GM12875 (cell line): Measurements from ENCODE around the gene POLR2H.

Source experiments
- H3K4me3 ChIP-seq: one replicate; pipeline ENCODE4 v1.5.1; 2011; ENCODE audit warnings: low read depth, low read length, control low read depth
- CTCF ChIP-seq: IDR thresholded peaks from 2 replicates; pipeline ENCODE4 v1.5.1; 2011; ENCODE audit warnings: low read depth, mild to moderate bottlenecking, control low read depth, inconsistent platforms, low read length, moderate library complexity, borderline replicate concordance; ENCODE audit not compliant: insufficient read depth

Gene POLR2H

GRCh38 chr3:184366619-184367289 is 5.2 kb downstream of the POLR2H start:
- H3K4me3 ChIP-seq, result no peak overlapping the region
- TF ChIP-seq CTCF, result no peak

DNA sequence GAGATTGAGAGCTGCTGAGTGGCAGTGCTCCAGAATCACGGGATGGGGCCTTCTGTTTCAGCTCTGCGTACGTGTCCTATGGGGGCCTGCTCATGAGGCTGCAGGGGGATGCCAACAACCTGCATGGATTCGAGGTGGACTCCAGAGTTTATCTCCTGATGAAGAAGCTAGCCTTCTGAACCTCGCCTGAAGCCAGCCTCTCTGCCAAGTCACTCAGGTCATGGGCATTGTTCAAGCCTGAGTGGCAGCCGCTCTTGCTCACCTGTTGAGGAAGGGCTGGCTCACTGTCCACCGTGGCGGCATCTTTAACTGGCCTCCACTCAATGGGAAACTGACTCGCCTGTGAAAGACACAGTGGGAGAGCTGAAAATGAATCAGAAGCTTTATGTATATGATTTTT is 6.6 kb downstream of the POLR2H start:
- no peak for TF ChIP-seq CTCF
- H3K4me3 ChIP-seq, result no peak overlapping the region

- no peak overlapping the region for H3K4me3 ChIP-seq
Measured at GRCh38 chr3:184368586-184369183, 7.2 kb downstream of the POLR2H start.

DNA sequence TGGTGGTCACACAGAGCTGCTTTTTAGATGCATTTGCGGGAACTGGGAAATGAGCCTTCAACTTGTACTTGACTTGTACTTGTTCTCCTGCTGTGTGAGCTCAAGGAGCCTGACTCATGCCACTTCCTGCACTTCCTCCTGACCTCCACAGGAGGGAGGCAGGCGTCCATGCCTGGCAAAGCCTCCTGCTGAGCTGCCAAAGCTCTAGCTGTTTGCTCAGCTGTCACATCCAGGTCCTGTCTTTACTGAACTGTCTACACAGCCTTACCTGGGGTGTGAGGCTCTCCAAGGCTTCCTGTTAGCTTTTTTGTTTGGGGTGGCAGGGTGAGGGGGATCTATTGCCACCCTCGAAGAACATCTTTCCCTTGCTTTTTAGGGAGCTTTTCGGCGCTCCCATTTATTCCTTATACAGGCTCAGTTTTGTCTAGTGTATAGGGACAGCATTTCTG is 10.1 kb downstream of the POLR2H start:
- no peak overlapping the region for H3K4me3 ChIP-seq
- TF ChIP-seq CTCF, result peak; percentile 89

More at GRCh38 chr3:184368586-184369183, 7.2 kb downstream of the POLR2H start:
- no peak for TF ChIP-seq CTCF

- no peak for TF ChIP-seq CTCF
- H3K4me3 ChIP-seq, result no peak overlapping the region
Measured at GRCh38 chr3:184372296-184372821, 10.8 kb downstream of the POLR2H start.

DNA sequence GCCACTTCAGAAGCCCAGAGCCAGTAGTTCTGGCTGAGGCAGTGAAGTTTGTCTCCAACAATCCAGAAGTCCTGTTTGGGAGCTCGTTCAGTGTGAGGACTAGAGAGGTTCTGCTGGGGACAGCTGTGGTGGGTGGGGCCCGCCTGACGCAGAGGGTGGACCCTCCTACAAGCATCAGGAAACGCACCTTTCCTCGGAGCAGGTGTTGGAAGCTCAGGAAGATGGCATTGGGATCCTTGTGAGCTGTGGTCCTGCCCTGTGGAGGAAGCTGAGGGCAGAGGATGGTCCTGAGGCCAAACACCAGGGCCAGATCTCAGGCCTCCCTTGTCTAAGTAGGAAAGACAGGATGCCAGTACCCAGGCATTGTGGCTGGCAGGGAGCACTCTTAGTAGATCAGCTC is 11.4 kb downstream of the POLR2H start:
- TF ChIP-seq CTCF, result no peak
- no peak overlapping the region for H3K4me3 ChIP-seq

DNA sequence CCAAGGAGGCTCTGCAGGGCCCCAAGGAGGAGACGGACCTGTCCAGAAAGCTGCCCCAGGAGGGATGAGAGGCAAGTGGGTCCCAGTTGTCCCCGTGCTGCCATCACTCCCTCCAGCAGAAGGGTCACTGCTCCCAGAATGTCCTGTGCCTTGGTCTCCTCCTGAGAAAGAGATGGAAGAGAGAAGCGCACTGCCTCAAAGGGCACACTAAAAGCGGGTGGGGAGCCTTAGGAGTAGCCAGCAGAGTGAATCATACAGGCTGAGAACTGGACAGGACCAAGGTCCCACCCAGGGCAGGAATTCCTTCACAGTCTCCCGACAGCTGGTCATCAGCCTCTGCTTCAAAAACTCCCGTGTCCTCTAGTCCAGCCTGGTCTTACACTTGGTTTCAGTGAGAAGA is 11.9 kb downstream of the POLR2H start:
- no peak for TF ChIP-seq CTCF

More for the DNA sequence above, 11.9 kb downstream of the POLR2H start:
- no peak overlapping the region for H3K4me3 ChIP-seq
